Ishikawa (cell line): ENCODE measurements around the gene FBXW11.

Experiments
- CEBPB ChIP-seq: IDR thresholded peaks from 2 replicates; pipeline ENCODE4 v1.6.1; 2012
- CREB1 ChIP-seq: IDR thresholded peaks from 2 replicates; pipeline ENCODE4 v1.6.1; 2012; ENCODE audit warnings: low read depth
- EGR1 ChIP-seq: IDR thresholded peaks from 2 replicates; pipeline ENCODE4 v1.6.1; 2012
- EP300 ChIP-seq: IDR thresholded peaks from 2 replicates; pipeline ENCODE4 v1.6.1; 2012; ENCODE audit warnings: borderline replicate concordance
- FOXM1 ChIP-seq: IDR thresholded peaks from 2 replicates; pipeline ENCODE4 v1.6.1; 2012; ENCODE audit warnings: low read depth, borderline replicate concordance
- MAX ChIP-seq: IDR thresholded peaks from 2 replicates; pipeline ENCODE4 v1.6.1; 2012
- NFIC ChIP-seq: IDR thresholded peaks from 2 replicates; pipeline ENCODE4 v1.6.1; 2012
- RAD21 ChIP-seq: IDR thresholded peaks from 2 replicates; pipeline ENCODE4 v1.6.1; 2012; ENCODE audit warnings: low read depth
- REST ChIP-seq: IDR thresholded peaks from 2 replicates; pipeline ENCODE4 v1.6.1; 2012; ENCODE audit warnings: low read depth, mild to moderate bottlenecking
- TAF1 ChIP-seq: IDR thresholded peaks from 2 replicates; pipeline ENCODE4 v1.6.1; 2012; ENCODE audit warnings: low read depth, mild to moderate bottlenecking
- TCF12 ChIP-seq: IDR thresholded peaks from 2 replicates; pipeline ENCODE4 v1.6.1; 2012; ENCODE audit warnings: low read depth
- TEAD4 ChIP-seq: IDR thresholded peaks from 2 replicates; pipeline ENCODE4 v1.6.1; 2012
- USF1 ChIP-seq: IDR thresholded peaks from 2 replicates; pipeline ENCODE4 v1.6.1; 2012
- YY1 ChIP-seq: IDR thresholded peaks from 2 replicates; pipeline ENCODE4 v1.6.1; 2012; ENCODE audit warnings: low read depth
- ZBTB7A ChIP-seq: IDR thresholded peaks from 2 replicates; pipeline ENCODE4 v1.6.1; 2012; ENCODE audit warnings: low read depth

FBXW11 gene

GRCh38 chr5:171848486-171848885 is 158.0 kb downstream of the FBXW11 start:
- TF ChIP-seq RAD21 (no peak), YY1 (no peak), REST (no peak), USF1 (no peak), EGR1 (no peak), CEBPB (no peak), TEAD4 (no peak), TAF1 (no peak), FOXM1 (no peak), MAX (no peak), NFIC (no peak), ZBTB7A (no peak), EP300 (no peak), TCF12 (no peak)

GRCh38 chr5:171848006-171848405 is 158.4 kb downstream of the FBXW11 start:
- no peak for TF ChIP-seq TAF1
- TF ChIP-seq EP300 = no peak
- no peak for TF ChIP-seq CEBPB
- TF ChIP-seq RAD21 = no peak
- TF ChIP-seq NFIC = no peak
- no peak for TF ChIP-seq ZBTB7A
- no peak for TF ChIP-seq TEAD4
- TF ChIP-seq MAX = no peak
- no peak for TF ChIP-seq FOXM1
- no peak for TF ChIP-seq USF1
- TF ChIP-seq TCF12 = no peak
- no peak for TF ChIP-seq CREB1
- TF ChIP-seq EGR1 = no peak
- no peak for TF ChIP-seq REST
- no peak for TF ChIP-seq YY1

- TF ChIP-seq ZBTB7A (no peak), NFIC (no peak), USF1 (no peak), CEBPB (no peak), YY1 (no peak), MAX (no peak), REST (no peak), EGR1 (no peak), RAD21 (no peak), FOXM1 (no peak), TAF1 (no peak), TCF12 (no peak), TEAD4 (no peak), CREB1 (no peak), EP300 (no peak)
Observed at GRCh38 chr5:171847026-171847425, 159.4 kb downstream of the FBXW11 start.

- TF ChIP-seq TCF12 (no peak), MAX (no peak), NFIC (no peak), TAF1 (no peak), CREB1 (no peak), FOXM1 (no peak), YY1 (no peak), REST (no peak), EP300 (no peak)
Observed at GRCh38 chr5:171846323-171846722, 160.1 kb downstream of the FBXW11 start.
